ENCODE measurements around the gene QSOX2. TPM values are rescaled to one million over a fixed set of nuclear protein-coding genes. Genes with fewer than 3 reads are reported as not detected.

QSOX2 gene
- total RNA-seq, 2 donors from 2014 or later, result 4.3 to 12.2 TPM

GRCh38 chr9:136292591-136293448, 47.2 kb upstream of the QSOX2 start:
- Histone ChIP-seq H3K4me3 (no peak overlapping the region), H3K27me3 (replicated peaks; ENCODE audit: insufficient read depth) (no peaks in the 10 kb centered on the region), H3K4me1 (replicated peaks) (no peaks in the 10 kb centered on the region), H3K27ac (no peak overlapping the region), H3K36me3 (no peaks in the 10 kb centered on the region), H3K9me3 (no peaks in the 10 kb centered on the region)
- intact Hi-C loops (cut with DNase I), result no loop called here
- TF ChIP-seq POLR2A (IDR thresholded peaks at IDR 0.05) (no peak), CTCF (IDR thresholded peaks at IDR 0.05) (no peak), POLR2AphosphoS5 (IDR thresholded peaks at IDR 0.05) (no peak)
- no peak for DNase-seq (ENCODE audit: low spot score)
- 33% methylated on average over 25 of the region's 34 CpGs for WGBS

- Histone ChIP-seq H3K27ac (no peak overlapping the region), H3K9me3 (no peaks in the 10 kb centered on the region), H3K36me3 (no peaks in the 10 kb centered on the region), H3K4me1 (replicated peaks) (no peaks in the 10 kb centered on the region), H3K27me3 (replicated peaks; ENCODE audit: insufficient read depth) (no peaks in the 10 kb centered on the region), H3K4me3 (no peak overlapping the region)
- DNase-seq (ENCODE audit: low spot score), result no peak
- intact Hi-C loops (cut with DNase I), result no loop called here
- WGBS, result 86% methylated on average over 19 of the region's 19 CpGs
- TF ChIP-seq POLR2AphosphoS5 (IDR thresholded peaks at IDR 0.05) (no peak), CTCF (IDR thresholded peaks at IDR 0.05) (no peak), POLR2A (IDR thresholded peaks at IDR 0.05) (no peak)
Measured at GRCh38 chr9:136292026-136292538, 46.5 kb upstream of the QSOX2 start.

- DNase-seq (ENCODE audit: low spot score), result no peak
- Histone ChIP-seq H3K4me1 (replicated peaks) (no peaks in the 10 kb centered on the region), H3K36me3 (no peaks in the 10 kb centered on the region), H3K9me3 (no peaks in the 10 kb centered on the region), H3K27me3 (replicated peaks; ENCODE audit: insufficient read depth) (no peaks in the 10 kb centered on the region), H3K27ac (no peak overlapping the region), H3K4me3 (no peak overlapping the region)
- 85% methylated on average over 20 of the region's 22 CpGs for WGBS
- TF ChIP-seq POLR2AphosphoS5 (IDR thresholded peaks at IDR 0.05), result no peak
- TF ChIP-seq CTCF (IDR thresholded peaks at IDR 0.05), result no peak
- TF ChIP-seq POLR2A (IDR thresholded peaks at IDR 0.05), result no peak
- intact Hi-C loops (cut with DNase I), result no loop called here
Measured at GRCh38 chr9:136291306-136292025, 45.9 kb upstream of the QSOX2 start.

GRCh38 chr9:136290508-136291000, 44.9 kb upstream of the QSOX2 start:
- intact Hi-C loops (cut with DNase I), result no loop called here
- no peaks in the 10 kb centered on the region for H3K27me3 ChIP-seq (replicated peaks; ENCODE audit: insufficient read depth)
- TF ChIP-seq CTCF (IDR thresholded peaks at IDR 0.05), result no peak
- TF ChIP-seq POLR2A (IDR thresholded peaks at IDR 0.05), result no peak
- TF ChIP-seq POLR2AphosphoS5 (IDR thresholded peaks at IDR 0.05), result no peak
- no peak for DNase-seq (ENCODE audit: low spot score)
- no peak overlapping the region for H3K4me3 ChIP-seq
- no peak overlapping the region for H3K27ac ChIP-seq
- no peaks in the 10 kb centered on the region for H3K36me3 ChIP-seq
- 94% methylated on average over 28 of the region's 31 CpGs for WGBS
- H3K4me1 ChIP-seq (replicated peaks), result no peaks in the 10 kb centered on the region
- no peaks in the 10 kb centered on the region for H3K9me3 ChIP-seq
